SK-N-MC (cell line): Measurements from ENCODE around the gene ASIC1.

ENCODE experiments used
- EZH2 ChIP-seq: fragments of 200-600 bp; sonication (generic); IDR thresholded peaks from one replicate; pipeline ENCODE4 v1.6.1; 2017; ENCODE audit warnings: antibody characterized with exemption
- POLR2AphosphoS5 ChIP-seq: IDR thresholded peaks from 2 replicates; pipeline ENCODE4 v1.6.1; 2012; ENCODE audit warnings: mild to moderate bottlenecking, low read depth, low read length, borderline replicate concordance

GRCh38 chr12:50117057-50117622 lies 59.7 kb downstream of the ASIC1 start:
- TF ChIP-seq EZH2 (no peak), POLR2AphosphoS5 (no peak)
